Activated CD8-positive, alpha-beta memory T cell treated with anti-CD3 and anti-CD28 coated beads for 36 hours (primary cell): ENCODE measurements around the gene GNPTAB. TPM values are rescaled to one million over a fixed set of nuclear protein-coding genes. Genes with fewer than 3 reads are reported as not detected.
"Not testable (repeated sequence)": the region's sequence is repeated elsewhere in the genome, so short reads cannot be mapped to it uniquely, and the experiment has no call there.

Source experiments
- CTCF ChIA-PET: fragments of 350-600 bp; sonication (Branson Sonifier 250); formaldehyde crosslinking; loops from one replicate; lab custom pipeline; 2021; ENCODE audit warnings: antibody characterized with exemption; lab: Charles Lee
- POLR2A ChIA-PET: fragments of 350-600 bp; sonication (Branson Sonifier 250); formaldehyde crosslinking; loops from one replicate; lab custom pipeline; 2021; ENCODE audit warnings: antibody characterized with exemption; lab: Charles Lee
- total RNA-seq, 2 experiments: library from RNA; stranded (reverse); gene quantifications; one replicate each; pipeline ENCODE4 v1.2.3, GENCODE V29; 2021

Gene GNPTAB
- 10 to 100 TPM; 73.1 to 73.8 TPM for total RNA-seq

DNA sequence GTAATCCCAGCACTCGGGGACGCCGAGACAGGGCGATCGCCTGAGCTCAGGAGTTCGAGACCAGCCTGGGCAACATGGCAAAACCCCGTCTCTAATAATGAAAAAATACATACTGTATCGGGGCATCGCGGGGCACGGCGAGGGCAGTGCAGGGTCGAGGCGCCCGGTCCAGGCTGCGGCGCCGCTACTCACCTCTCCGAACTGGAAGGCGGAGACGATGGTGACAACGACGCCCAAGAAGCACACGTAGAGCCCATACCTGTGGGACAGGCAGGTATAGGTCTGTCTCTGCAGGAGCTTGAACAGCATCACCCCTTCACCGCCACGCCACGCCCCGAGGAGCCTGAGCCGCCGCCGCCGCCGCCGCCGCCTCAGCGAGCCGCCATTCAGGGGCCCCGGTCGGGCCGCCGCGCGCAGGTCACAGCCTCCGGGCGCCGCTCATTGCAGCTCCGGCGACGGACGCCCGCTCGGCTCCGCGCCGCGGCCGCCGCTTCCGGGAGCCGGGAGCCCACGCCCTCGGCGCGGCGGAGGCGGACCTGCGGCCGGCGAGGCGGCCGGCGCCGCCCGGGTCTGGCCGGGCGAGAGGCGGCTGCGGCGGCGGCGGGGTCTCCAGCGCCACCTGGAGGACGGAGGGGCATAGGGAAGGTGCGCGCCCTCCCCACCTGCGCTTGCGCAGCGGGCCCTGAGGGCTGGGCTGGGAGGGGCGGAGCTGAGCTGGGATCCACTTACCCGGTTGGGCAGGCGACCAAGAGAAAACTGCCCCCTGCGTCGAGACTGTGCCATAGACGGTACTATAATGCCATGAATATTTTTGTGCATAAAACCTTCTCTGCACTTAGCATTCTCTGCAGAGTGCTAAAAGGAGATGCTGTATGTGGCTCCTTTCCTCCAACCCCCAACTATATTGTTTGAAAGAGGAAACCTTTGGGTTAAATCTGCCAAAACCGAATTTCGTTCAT is at the start of gene GNPTAB:
GNPTAB (minus strand) TSS at position 593 of the 959 bp plus-strand sequence; CDS start at position 309, 284 bp downstream.
- POLR2A ChIA-PET, result interaction anchor here (1.0 kb wide), 1 partner anchor 37 kb away, joined by 3 read pairs; no protein-coding TSS in a partner anchor
- CTCF ChIA-PET, result interaction anchor here (1.0 to 4.1 kb wide), 12 partner anchors 9 to 58 kb away, joined by 3 to 38 read pairs (median 4); no protein-coding TSS in a partner anchor

DNA sequence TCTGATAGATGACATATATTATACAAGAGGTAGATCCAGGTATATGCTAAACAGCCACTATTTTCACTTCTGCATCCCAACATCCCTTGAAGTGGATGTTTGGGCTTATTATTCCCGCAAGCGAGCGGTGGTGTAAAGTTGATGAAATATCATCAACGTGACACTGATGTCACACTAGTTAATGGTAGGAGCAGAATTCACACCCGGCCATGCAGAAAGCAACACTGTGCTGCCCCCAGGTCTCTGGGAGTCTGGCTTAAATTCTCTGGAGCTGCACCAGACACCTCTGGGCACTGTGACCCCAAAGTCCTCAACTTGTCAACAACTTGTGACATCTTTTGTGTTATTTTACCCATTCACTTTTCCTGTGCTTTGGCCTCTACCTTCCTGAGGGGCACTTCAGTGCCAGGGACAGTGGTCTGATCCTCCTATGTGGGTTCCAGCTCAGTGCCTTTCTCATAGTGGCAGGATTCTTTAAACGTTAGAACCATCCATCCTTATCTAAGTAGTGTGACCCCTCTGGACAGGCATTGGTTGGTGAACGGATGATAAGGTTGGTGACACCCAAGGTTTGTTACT is 47.6 kb upstream of the GNPTAB start:
- ChIA-PET CTCF (no interaction called here), POLR2A (no interaction called here)

DNA sequence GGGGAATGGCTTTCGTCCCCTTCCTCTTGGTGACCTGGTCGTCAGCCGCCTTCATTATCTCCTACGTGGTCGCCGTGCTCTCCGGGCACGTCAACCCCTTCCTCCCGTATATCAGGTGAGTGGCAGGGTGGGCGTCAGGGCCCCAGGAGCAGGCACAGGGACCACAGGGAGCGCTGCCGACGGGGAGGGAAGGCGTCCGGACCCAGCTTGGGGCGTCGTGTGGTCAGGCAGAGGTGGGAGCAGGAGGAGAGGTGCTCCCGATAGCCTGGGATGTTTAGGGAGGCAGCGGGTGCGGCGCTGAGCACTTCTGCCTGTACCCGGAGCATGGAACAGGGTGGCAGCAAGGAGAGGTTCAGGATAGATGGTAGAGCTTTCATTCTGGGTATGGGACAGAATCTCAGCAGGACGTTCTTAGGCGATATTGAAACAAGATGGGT is 47.1 kb upstream of the GNPTAB start:
- CTCF ChIA-PET, result no interaction called here
- POLR2A ChIA-PET, result interaction anchor here (0.5 to 0.6 kb wide), 2 partner anchors 15 to 27 kb away, joined by 3 to 5 read pairs; no protein-coding TSS in a partner anchor

DNA sequence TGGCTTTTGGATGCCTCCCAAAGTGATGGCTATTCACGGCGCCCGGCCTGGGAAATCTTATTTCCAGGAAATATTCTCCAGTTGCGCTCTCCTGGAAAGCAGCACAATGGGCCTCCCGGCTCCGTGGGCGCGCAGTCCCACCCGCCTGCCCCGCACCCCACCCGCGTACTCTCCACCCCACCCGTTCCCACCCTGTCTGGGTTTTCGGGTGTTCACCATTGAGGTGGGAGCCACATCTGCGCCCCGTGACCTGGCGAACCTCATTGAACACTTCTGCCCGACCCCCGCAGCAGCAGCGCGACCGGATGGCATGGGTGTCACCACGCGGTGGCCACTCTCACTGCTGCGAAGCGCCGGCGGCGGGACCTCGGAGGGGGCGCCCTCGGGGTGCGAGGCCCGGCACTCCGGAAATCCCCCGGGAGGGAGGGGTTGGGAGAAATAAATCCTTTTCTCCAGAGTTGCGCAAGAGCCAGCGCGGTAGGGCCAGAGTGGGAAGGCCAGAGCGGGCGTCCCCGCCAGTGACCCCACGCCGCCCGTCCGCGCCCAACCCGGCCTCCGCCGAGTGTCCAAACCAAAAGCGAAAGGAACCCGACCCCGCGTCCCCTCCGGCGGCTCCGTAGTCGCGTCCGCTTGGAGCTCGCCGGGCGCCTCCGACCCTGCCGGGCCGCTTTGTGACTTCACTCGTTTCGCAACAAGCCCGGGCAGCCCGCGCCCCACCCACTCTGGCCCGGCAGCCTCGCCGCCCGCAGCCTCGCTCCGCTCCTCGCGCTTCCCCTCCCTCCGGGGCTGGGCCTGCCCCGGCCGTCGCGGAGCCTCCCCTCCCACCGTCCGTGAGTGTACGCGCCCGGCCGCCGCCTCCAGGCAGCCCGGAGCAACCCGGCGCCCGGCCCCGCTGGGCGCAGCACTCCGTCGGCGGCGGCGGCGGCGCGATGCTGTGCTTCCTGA is 46.4 kb upstream of the GNPTAB start, which contains the start of gene DRAM1:
DRAM1 (plus strand) TSS at position 720 of the 945 bp plus-strand sequence; CDS start at position 930, 210 bp downstream.
- CTCF ChIA-PET, result no interaction called here
- POLR2A ChIA-PET, result interaction anchor here (0.5 to 0.7 kb wide), 3 partner anchors 14 to 185 kb away, joined by 3 to 5 read pairs (median 4); partner anchors contain the start of gene WASHC3

DNA sequence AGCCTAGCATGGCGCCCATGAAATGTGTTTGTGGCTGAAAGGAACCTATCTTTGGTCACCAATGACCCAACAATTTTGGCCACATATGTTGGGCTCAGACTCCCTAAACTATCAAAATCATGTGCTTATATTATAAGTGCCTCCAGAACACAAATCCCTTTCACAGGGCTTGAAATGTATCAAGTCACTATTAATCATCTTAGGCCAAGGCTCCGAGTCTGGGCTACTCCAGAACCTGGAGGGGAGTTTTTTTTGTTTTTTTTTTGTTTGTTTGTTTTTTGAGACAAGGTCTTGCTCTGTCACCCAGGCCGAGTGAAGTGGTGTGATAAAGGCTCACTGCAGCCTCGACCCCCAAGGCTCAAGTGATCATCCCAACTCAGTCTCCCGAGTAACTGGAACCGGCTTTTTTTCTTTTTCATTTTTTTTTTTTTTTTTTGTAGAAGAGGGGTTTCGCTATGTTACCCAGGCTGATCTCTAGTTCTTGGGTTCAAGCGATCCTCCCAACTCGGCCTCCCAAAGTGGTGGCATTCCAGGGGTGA is 45.6 kb upstream of the GNPTAB start:
- POLR2A ChIA-PET, result no interaction called here
- CTCF ChIA-PET, result no interaction called here

DNA sequence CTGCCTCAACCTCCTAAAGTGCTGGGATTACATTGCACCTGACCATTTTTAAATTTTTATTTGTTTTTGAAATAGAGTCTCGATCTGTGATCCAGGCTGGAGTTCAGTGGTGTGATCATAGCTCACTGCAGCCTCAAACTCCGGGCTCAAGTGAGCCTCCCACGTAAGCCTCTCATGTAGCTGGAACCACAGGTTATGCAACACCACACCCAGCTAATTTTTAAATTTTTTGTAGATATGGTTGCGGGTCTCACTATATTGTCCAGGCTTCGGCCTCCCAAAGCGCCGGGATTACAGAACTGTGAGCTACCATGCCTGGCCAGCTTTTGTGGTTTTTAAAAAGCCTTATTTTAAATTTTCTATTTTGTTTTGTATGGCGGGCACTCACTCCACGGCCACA is 44.4 kb upstream of the GNPTAB start:
- POLR2A ChIA-PET, result no interaction called here
- CTCF ChIA-PET, result no interaction called here

DNA sequence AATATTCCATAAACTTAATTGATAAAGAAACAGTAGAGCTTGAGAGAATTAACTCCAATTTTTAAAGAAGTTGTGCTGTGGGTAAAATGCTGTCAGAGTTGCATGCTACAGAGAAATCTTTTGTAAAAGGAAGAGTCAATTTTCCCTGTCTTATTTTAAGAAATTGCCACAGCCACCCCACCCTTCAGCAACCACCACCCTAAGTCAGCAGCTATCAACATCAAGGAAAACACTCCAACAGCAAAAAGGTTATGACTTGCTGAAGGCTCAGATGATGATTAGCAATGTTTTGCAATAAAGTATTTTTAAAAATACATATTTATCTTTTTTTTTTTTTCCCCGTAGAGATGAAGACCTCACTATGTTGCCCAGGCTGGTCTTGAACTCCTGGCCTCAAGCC is 40.2 kb upstream of the GNPTAB start:
- ChIA-PET CTCF (no interaction called here), POLR2A (no interaction called here)

DNA sequence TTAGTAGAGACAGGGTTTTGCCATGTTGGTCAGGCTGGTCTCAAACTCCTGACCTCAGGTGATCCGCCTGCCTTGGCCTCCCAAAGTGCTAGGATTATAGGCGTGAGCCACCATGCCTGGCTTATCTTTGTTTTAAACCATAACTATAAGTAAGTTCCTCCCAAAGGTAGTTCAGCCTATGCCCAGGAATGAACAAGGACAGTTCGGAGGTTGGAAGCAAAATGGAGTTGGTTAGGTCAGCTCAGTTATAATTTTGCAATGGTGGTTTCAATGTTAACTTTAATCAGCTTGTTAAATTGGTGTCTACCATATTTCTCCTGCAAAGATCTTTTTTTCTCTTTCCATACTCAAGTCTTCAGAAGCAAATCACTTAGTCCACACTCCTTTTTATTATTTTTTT is 36.9 kb upstream of the GNPTAB start:
- POLR2A ChIA-PET, result interaction anchor here (0.5 kb wide), 1 partner anchor 1472 kb away, joined by 3 read pairs; no protein-coding TSS in a partner anchor
- CTCF ChIA-PET, result not testable (repeated sequence)

DNA sequence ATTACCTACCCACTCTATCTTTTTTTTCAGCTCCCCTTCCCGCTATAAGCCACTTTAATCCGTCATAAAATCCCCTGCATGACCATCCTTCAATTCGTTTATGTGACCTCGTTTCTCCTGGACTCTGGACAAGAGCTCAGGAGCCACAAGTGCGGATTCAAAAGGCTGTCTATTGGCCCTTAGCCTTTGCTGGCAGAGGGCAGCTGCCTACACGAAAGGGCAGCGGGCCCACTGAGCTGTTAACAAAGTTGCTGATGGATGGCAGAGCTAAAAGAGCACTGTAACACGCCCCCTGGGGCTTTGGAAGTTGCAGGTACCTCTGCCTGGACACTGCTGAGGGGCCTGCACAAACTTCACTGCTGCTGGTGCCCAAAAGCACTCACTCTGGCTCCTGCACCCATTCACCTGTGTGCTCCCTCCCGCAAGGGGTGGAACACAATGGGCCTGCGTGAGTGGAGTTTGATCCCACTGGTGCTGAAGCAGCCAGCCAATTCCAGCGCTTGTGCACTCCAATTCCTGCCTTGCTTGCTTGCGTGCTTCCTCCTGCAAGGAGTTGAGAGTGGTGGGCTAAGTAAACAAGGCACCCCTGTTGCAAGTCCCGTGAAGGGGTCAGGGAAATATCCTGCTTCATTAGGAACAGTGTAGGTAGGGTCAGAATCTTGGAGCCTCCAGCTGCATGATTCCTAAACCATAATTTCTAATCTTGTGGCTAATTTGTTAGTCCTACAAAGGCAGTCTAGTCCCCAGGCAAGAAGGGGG is 36.0 kb upstream of the GNPTAB start:
- POLR2A ChIA-PET, result interaction anchor here (0.6 kb wide), 1 partner anchor 24 kb away, joined by 4 read pairs; no protein-coding TSS in a partner anchor
- CTCF ChIA-PET, result interaction anchor here (1.0 to 2.0 kb wide), 3 partner anchors 27 to 87 kb away, joined by 3 to 4 read pairs (median 4); partner anchors contain the start of gene GNPTAB

DNA sequence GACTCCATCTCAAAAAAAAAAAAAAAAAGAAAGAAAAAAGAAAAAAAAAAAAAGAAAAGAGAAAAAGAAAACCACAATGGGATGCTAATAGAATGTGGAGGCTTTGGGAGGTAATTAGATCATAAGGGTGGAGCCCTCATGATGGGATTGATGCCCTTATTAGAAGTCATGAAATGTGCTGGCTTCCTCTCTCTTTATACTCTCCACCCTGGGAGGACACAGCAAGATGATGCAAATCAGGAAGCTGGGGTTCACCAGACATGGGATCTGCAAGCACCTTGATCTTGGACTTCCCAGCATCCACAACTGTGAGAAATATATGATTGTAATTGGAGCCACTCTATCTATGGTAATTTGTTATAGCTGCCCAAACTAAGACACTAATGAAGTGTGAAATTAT is 33.2 kb upstream of the GNPTAB start:
- CTCF ChIA-PET, result interaction anchor here (1.4 kb wide), 1 partner anchor 24 kb away, joined by 4 read pairs; no protein-coding TSS in a partner anchor
- POLR2A ChIA-PET, result interaction anchor here (0.7 kb wide), 1 partner anchor 133 kb away, joined by 4 read pairs; no protein-coding TSS in a partner anchor

DNA sequence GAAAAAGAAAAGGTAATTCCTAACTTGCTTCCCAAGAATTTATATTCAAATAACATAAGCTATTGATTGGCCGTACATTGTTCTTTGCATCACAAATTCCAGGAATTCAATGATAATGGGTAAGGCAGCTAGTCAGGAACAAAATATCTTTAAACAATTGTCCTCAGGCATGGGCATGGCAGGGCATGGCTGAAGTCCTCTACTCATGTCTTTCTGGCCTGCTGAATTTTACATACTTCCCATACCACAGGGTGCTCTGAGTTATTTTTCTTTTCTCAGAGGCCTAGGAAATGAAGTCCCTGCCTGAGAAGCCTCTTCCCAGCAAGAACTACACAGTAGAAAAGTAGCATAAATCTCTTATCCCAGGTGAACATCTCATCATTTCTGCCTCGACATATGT is 31.5 kb upstream of the GNPTAB start:
- POLR2A ChIA-PET, result interaction anchor here (0.7 kb wide), 1 partner anchor 114 kb away, joined by 8 read pairs; no protein-coding TSS in a partner anchor
- CTCF ChIA-PET, result no interaction called here

DNA sequence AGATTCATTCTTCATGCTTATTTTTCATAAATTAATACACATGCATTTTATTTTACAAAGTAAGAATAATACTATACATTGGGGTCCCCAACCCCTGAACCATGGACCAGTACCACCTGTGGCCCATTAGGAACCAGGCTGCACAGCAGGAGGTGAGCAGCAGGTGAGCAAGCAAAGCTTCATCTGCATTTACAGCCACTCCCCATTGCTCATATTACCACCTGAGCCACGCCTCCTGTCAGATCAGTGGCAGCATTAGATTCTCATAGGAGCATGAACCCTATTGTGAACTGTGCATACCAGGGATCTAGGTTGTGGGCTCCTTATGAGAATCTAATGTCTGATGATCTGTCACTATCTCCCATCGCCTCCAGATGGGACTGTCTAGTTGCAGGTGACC is 30.9 kb upstream of the GNPTAB start:
- CTCF ChIA-PET, POLR2A ChIA-PET: not testable (repeated sequence)

DNA sequence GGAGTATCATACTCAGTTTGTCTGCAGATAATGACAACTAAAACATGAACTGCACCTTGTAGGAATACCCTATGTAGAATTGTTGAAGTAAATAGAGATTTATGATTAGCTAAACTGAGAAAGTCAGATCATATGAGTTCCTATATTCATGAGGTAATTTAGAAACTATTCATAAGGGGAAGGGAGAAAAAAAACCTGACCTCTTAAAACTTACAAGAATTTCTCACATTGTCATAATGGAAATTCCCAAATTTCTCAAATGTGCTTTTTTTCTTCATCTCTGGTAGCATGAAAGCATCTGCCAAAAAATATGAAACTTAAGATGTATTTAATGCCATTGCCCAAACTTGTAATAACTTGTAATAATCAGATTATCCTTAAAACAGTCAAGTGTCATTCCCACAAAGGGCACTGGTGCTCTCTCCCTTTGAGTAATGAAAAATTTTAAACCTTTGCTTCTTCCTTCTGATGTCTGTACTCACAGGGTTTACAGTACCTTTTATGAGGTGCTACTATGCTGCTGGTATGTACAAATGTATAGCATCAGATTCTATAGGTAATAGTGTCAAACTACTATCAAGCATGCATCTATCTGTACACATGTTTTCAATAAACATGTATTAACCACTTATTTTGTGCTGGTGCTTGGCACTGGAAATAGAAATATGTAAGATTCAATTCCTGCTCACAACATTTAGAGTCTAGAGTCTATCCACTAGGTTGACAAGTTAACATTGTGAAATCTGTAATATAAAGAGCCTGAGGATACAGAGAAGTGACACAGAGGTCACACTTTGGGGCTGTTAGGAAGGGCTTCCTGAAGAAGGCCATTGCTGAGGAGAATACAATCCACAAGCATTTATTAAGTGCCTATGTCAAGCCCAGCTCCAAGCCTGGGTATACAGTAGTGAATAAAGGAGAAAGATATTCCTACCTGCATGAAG is 29.2 kb upstream of the GNPTAB start:
- POLR2A ChIA-PET, result no interaction called here
- CTCF ChIA-PET, result interaction anchor here (1.3 kb wide), 1 partner anchor 20 kb away, joined by 3 read pairs; no protein-coding TSS in a partner anchor

DNA sequence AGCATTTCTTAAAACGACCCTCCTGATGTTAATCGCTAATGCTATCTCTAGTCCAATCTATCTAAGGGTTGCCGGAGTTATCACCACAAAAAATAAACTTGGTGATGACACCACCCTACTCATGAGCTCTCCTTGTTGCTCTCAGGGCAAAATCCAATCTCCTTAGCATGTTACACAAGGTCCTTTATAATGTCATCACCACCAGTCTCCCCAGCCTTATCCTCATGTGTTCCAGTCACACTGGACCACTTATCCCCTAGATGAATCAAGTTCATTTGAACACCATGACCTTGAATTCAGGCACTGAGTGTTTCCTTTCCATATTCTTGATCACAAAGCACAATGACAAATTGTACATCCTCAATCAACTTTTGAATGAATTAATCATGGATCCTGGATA is 27.6 kb upstream of the GNPTAB start:
- CTCF ChIA-PET, result no interaction called here

DNA sequence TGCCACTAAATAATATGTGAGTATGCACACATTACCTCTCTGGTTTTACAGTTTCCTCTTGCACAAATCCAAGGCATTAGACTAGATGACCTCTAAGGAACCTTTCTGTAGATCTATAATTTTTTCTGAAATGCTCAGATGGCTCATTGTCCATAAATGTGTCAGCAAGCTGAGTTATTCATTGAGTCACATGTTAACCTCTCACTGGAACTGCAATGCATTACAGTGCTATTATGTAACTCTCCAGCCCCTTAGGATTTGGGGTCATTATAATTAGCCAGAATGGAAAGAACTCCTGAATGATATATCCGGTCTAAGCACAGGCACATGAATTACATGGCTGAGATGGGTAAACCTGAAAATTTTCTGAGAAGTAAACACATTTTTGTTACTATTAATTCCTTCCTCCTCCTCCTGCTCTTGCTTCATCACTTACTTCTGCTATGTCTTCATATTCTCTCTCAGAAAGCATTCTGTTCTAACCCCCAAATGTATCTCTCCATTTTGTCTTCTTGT is 26.3 kb upstream of the GNPTAB start:
- ChIA-PET POLR2A (interaction anchor here (0.5 kb wide), 1 partner anchor 264 kb away, joined by 10 read pairs; no protein-coding TSS in a partner anchor), CTCF (no interaction called here)

More for the DNA sequence above, 27.6 kb upstream of the GNPTAB start:
- POLR2A ChIA-PET, result no interaction called here

DNA sequence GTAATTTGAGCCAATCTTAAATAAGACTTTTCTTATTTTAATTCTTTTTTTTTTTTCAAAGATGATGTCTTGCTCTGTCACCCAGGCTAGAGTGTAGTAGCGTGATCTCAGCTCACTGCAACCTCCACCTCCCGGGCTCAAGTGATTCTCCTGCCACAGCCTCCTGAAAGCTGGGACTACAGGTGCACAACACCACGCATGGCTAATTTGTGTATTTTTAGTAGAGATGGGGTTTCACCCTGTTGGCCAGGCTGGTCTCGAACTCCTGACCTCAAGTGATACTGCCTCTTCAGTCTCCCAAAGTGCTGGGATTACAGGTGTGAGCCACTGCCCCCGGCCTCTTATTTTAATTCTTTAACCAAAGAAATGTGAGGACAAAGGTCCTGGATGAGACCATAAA is 25.9 kb upstream of the GNPTAB start:
- CTCF ChIA-PET, result not testable (repeated sequence)

More for the DNA sequence above, 25.9 kb upstream of the GNPTAB start:
- POLR2A ChIA-PET, result interaction anchor here (0.5 kb wide), 1 partner anchor 265 kb away, joined by 10 read pairs; no protein-coding TSS in a partner anchor
